Activated CD8-positive, alpha-beta memory T cell treated with anti-CD3 and anti-CD28 coated beads, Interleukin-2, amount 10 ng/mL, durations not matched to agents 7 days and 5 days (primary cell): ENCODE measurements around the gene NUP50. TPM values are rescaled to one million over a fixed set of nuclear protein-coding genes. Genes with fewer than 3 reads are reported as not detected.

ENCODE experiments used
- ATAC-seq: fragments of 150-1000 bp; cut with Tn5 transposase; one replicate; pipeline ENCODE4 v1.10.0; 2021; ENCODE audit warnings: moderate library complexity
- CTCF ChIA-PET: fragments of 350-600 bp; sonication (Branson Sonifier 250); formaldehyde crosslinking; loops from one replicate; lab custom pipeline; 2021; ENCODE audit warnings: antibody characterized with exemption; lab: Charles Lee
- DNase-seq: peaks from one replicate; pipeline ENCODE4 v3.0.0-alpha.2; 2020
- H3K27ac Mint-ChIP-seq: one replicate; pipeline ENCODE4 v1.8.0; 2021; ENCODE audit warnings: mild to moderate bottlenecking, mixed read lengths
- H3K27me3 Mint-ChIP-seq: one replicate; pipeline ENCODE4 v1.8.0; 2021; ENCODE audit warnings: mixed read lengths
- H3K36me3 Mint-ChIP-seq: one replicate; pipeline ENCODE4 v1.8.0; 2021; ENCODE audit warnings: mild to moderate bottlenecking, mixed read lengths
- H3K4me1 Mint-ChIP-seq: one replicate; pipeline ENCODE4 v1.8.0; 2021; ENCODE audit warnings: mixed read lengths
- H3K4me3 Mint-ChIP-seq: one replicate; pipeline ENCODE4 v1.8.0; 2021; ENCODE audit warnings: mild to moderate bottlenecking, moderate library complexity, mixed read lengths
- H3K9me3 Mint-ChIP-seq: one replicate; pipeline ENCODE4 v1.8.0; 2022; ENCODE audit warnings: low read depth, mixed read lengths
- microRNA-seq: library from miRNA; unstranded; fragments of <30 nt; microRNA quantifications from one replicate; pipeline ENCODE4 v1.2.0, GENCODE V29; 2022
- total RNA-seq, 2 experiments: library from RNA; stranded (reverse); gene quantifications; one replicate each; pipeline ENCODE4 v1.2.3, GENCODE V29; 2021

NUP50 gene
- total RNA-seq, 2 experiments from 2014 or later, result 150 to 155 TPM

DNA sequence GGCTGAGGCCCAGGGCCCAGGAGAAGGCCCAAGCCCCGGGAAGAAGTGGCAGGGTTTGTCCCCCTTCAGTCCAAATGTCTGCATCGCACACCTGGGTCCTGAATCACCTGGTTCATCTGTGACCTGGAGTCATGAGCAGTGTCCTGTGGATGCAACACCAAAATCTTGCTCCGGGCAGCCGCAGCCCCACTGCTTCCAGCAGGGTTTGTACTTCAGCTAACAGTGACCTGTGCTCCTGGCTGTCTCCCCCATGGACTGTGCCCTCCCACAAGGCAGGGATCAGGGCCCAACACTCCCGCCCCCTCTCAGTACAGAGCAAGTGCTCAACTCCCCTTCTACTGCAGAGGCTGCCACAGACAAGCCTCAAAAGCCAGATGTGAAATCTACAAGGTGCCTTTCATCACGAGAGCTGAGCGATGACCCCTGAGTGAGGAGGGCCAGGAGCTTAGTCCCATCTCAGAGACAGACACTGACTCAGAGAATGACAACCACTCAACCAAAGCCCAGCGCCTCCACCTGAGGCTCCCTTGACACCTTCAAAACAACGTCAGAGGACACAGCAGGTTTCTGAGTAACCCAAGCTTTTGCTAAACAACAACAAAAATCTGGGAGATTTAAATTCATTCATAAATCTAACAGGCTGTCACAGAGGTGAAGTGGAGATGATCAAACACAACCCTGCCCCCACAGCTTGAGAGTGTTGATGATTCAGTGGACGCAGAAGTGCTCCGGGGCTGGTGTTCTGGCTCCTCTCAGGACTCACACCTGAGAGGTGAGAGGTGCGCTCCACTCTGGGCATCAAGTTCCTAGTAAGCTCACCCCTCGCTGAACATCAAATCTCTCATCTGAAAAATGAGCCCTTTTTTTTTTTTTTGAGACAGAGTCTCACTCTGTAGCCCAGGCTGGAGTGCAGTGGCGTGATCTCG lies 73.6 kb downstream of the NUP50 start:
- CTCF ChIA-PET, result no interaction called here
- no peaks in the 10 kb centered on the region for H3K9me3 Mint-ChIP-seq
- no peak for ATAC-seq

More for the DNA sequence above, 73.6 kb downstream of the NUP50 start:
- Mint-ChIP-seq H3K4me1 (peaks cover 43% of the 10 kb centered on the region), H3K4me3 (no peak overlapping the region), H3K27me3 (no peaks in the 10 kb centered on the region), H3K27ac (no peak overlapping the region), H3K36me3 (peaks cover 4% of the 10 kb centered on the region)
- no peak for DNase-seq

Small RNA genes within 50 kb of the gene (microRNA-seq; reads per million reads assigned to microRNA genes)
- gene MIR1249, result 7.2 reads per million, percentile 22 among the genes with 10 or more reads in this experiment

Other genes starting within 250 kb of the NUP50 start
- under 1 TPM; 0.84 to 0.93 TPM for gene PHF21B, start 153.9 kb upstream of the NUP50 start, total RNA-seq
- 10 to 100 TPM; 35.1 to 38.6 TPM for gene KIAA0930, start 77.0 kb downstream of the NUP50 start, total RNA-seq
- gene UPK3A, start 121.0 kb downstream of the NUP50 start, total RNA-seq, result not detected
- 10 to 100 TPM; 58.8 to 75.0 TPM for gene FAM118A, start 146.0 kb downstream of the NUP50 start, total RNA-seq
- 1 to 10 TPM in 1 of 2 experiments, under 1 TPM in 1; 0.68 to 2.4 TPM for gene SMC1B, start 249.7 kb downstream of the NUP50 start, total RNA-seq
- gene RIBC2, start 249.8 kb downstream of the NUP50 start, total RNA-seq, result 10 to 100 TPM; 12.8 to 16.2 TPM